Measurements from ENCODE around the gene MGRN1.

GRCh38 chr16:4601036-4601863, 23.4 kb upstream of the MGRN1 start:
- TF ChIP-seq ZNF34 (CRISPR knock-in tag; IDR thresholded peaks at IDR 0.05; ENCODE audit: borderline replicate concordance), result no peak
- TF ChIP-seq ZNF558 (CRISPR knock-in tag; IDR thresholded peaks at IDR 0.05; ENCODE audit: borderline replicate concordance), result no peak
- TF ChIP-seq EP300 (IDR thresholded peaks at IDR 0.05; ENCODE audit: low read depth in 2 of 2, low read length in 2 of 2), result no peak
- TF ChIP-seq EP300 (CRISPR knock-in tag; IDR thresholded peaks at IDR 0.05; ENCODE audit: borderline replicate concordance), result no peak
- TF ChIP-seq KDM1A (CRISPR knock-in tag; IDR thresholded peaks at IDR 0.05), result no peak
- TF ChIP-seq NR2C2 (CRISPR knock-in tag; IDR thresholded peaks at IDR 0.05; ENCODE audit: borderline replicate concordance), result no peak
- no peak for TF ChIP-seq GATAD1 (CRISPR knock-in tag; IDR thresholded peaks at IDR 0.05)
- no peak for TF ChIP-seq ZNF274 (CRISPR knock-in tag; IDR thresholded peaks at IDR 0.05)
- TF ChIP-seq HNF4A (CRISPR knock-in tag; IDR thresholded peaks at IDR 0.05), result no peak
- no peak for TF ChIP-seq CEBPB (IDR thresholded peaks at IDR 0.05; ENCODE audit: borderline replicate concordance, low read depth, low read length)
- TF ChIP-seq HIVEP1 (CRISPR knock-in tag; IDR thresholded peaks at IDR 0.05), result no peak

Data from HepG2 (cell line).